B cell (primary cell): ENCODE data around the gene TPP2. TPM values are rescaled to one million over a fixed set of nuclear protein-coding genes. Genes with fewer than 3 reads are reported as not detected.

Experiments
- ATAC-seq: fragments of 200-7000 bp; cut with Tn5 transposase; one replicate; pipeline ENCODE4 v1.10.0; 2021; ENCODE audit warnings: low read depth, mild to moderate bottlenecking, moderate number of reproducible peaks, moderate library complexity
- CTCF ChIA-PET: fragments of 350-600 bp; sonication (Branson Sonifier 250); formaldehyde crosslinking; loops from one replicate; lab custom pipeline; 2021; ENCODE audit warnings: antibody characterized with exemption, inconsistent platforms; lab: Charles Lee
- POLR2A ChIA-PET: fragments of 350-600 bp; sonication (Branson Sonifier 250); formaldehyde crosslinking; loops from one replicate; lab custom pipeline; 2021; ENCODE audit warnings: antibody characterized with exemption; lab: Charles Lee
- DNase-seq: peaks from one replicate; pipeline ENCODE4 v3.0.0; 2013
- H2AFZ ChIP-seq: 2 replicates; pipeline ENCODE4 v1.6.1; 2012; ENCODE audit warnings: mild to moderate bottlenecking, low read depth, low read length; ENCODE audit not compliant: insufficient read depth, poor library complexity, severe bottlenecking
- H3K27ac ChIP-seq, 2 donors: 1 replicate in 1 of 2; 2 replicates in 1 of 2; pipeline ENCODE4 v1.5.1; 2012 to 2013; ENCODE audit warnings: low read length in 2 of 2, mild to moderate bottlenecking in 2 of 2, moderate library complexity in 1 of 2
- H3K27me3 ChIP-seq, 4 experiments: fragments of 200-600 bp in 1 of 4; sonication (generic) in 1 of 4; replicated peaks in 1 of 4; 1 replicate in 2 of 4; 2 replicates in 2 of 4; pipeline versions ENCODE4 v1.6.1 to v1.7.0; 2013 to 2016; ENCODE audit warnings: low read length in 3 of 4, mild to moderate bottlenecking in 2 of 4, mixed read lengths in 1 of 4, moderate library complexity in 1 of 4; ENCODE audit not compliant: insufficient read depth in 4 of 4, control insufficient read depth in 3 of 4; ENCODE audit errors: control extremely low read depth in 1 of 4
- H3K36me3 ChIP-seq, 2 experiments: replicated peaks in 1 of 2; 1 replicate in 1 of 2; 2 replicates in 1 of 2; pipeline versions ENCODE4 v1.6.1 to v1.7.1; 2013; ENCODE audit warnings: low read length in 1 of 2; ENCODE audit not compliant: insufficient read depth in 2 of 2, control insufficient read depth in 1 of 2; ENCODE audit errors: control extremely low read depth in 1 of 2, extremely low read depth in 1 of 2
- H3K4me1 ChIP-seq, 2 donors: fragments of 200-600 bp in 1 of 2; sonication (generic) in 1 of 2; 1 replicate in 1 of 2; 2 replicates in 1 of 2; pipeline versions ENCODE4 v1.5.1 to v1.6.1; 2013 to 2017; ENCODE audit warnings: low read length in 2 of 2; ENCODE audit not compliant: control insufficient read depth in 2 of 2, insufficient read depth in 2 of 2
- H3K4me2 ChIP-seq: replicated peaks from 2 replicates; pipeline ENCODE3; 2012; ENCODE audit warnings: mild to moderate bottlenecking, low read depth, low read length; ENCODE audit not compliant: poor library complexity, severe bottlenecking
- H3K4me3 ChIP-seq, 5 experiments: fragments of 200-600 bp in 1 of 5; sonication (generic) in 1 of 5; 1 replicate in 3 of 5; 2 replicates in 2 of 5; pipeline versions ENCODE4 v1.5.1 to v1.7.0; 2011 to 2016; ENCODE audit warnings: low read length in 4 of 5, mild to moderate bottlenecking in 4 of 5, low read depth in 2 of 5, control low read depth in 1 of 5, moderate library complexity in 1 of 5; ENCODE audit not compliant: insufficient read depth in 1 of 5; ENCODE audit errors: control extremely low read depth in 1 of 5, extremely low read depth in 1 of 5
- H3K79me2 ChIP-seq: fragments of 200-600 bp; sonication (generic); one replicate; pipeline ENCODE4 v1.6.0; 2016; ENCODE audit warnings: low read length; ENCODE audit not compliant: control insufficient read depth, insufficient read depth
- H3K9ac ChIP-seq: fragments of 200-600 bp; sonication (generic); 2 replicates; pipeline ENCODE4 v1.6.1; 2017; ENCODE audit warnings: mild to moderate bottlenecking, low read length, moderate library complexity
- H3K9me3 ChIP-seq, 3 donors: one replicate each; pipeline versions ENCODE4 v1.6.1 to v1.7.1; 2013; ENCODE audit warnings: low read length in 2 of 3; ENCODE audit not compliant: control insufficient read depth in 2 of 3, insufficient read depth in 1 of 3; ENCODE audit errors: control extremely low read depth in 1 of 3
- H4K20me1 ChIP-seq: 2 replicates; pipeline ENCODE4 v1.6.0; 2012; ENCODE audit warnings: mild to moderate bottlenecking, low read length; ENCODE audit not compliant: insufficient read depth, control insufficient read depth, poor library complexity, severe bottlenecking
- H3K27ac Mint-ChIP-seq: one replicate; pipeline ENCODE4 v1.8.0; 2021; ENCODE audit warnings: mixed read lengths
- H3K27me3 Mint-ChIP-seq: one replicate; pipeline ENCODE4 v1.8.0; 2021; ENCODE audit warnings: mixed read lengths
- H3K4me1 Mint-ChIP-seq: one replicate; pipeline ENCODE4 v1.8.0; 2021; ENCODE audit warnings: mixed read lengths
- H3K4me3 Mint-ChIP-seq: one replicate; pipeline ENCODE4 v1.8.0; 2021; ENCODE audit warnings: mixed read lengths
- H3K9me3 Mint-ChIP-seq: one replicate; pipeline ENCODE4 v1.8.0; 2022; ENCODE audit warnings: mixed read lengths; ENCODE audit not compliant: insufficient read depth
- EZH2 ChIP-seq: IDR thresholded peaks from 2 replicates; pipeline ENCODE4 v1.6.1; 2012; ENCODE audit warnings: borderline replicate concordance, low read depth, mild to moderate bottlenecking, moderate library complexity, low read length; ENCODE audit not compliant: insufficient read depth, poor library complexity, severe bottlenecking
- WGBS: methylation state at CpG from one replicate; pipeline ENCODE4 v1.1.5; 2013; ENCODE audit warnings: missing lambda C conversion rate; ENCODE audit not compliant: insufficient coverage; 5-methylcytosine and 5-hydroxymethylcytosine counted together
- intact Hi-C: fragments of 100-400 bp; cut with micrococcal nuclease; formaldehyde crosslinking; loops from one replicate; pipeline ENCODE4 v1.10.0; 2022
- polyA plus RNA-seq: library from polyadenylated mRNA; depleted of rRNA; stranded (reverse); fragments of >200 nt; gene quantifications from 2 replicates; pipeline ENCODE4 v1.2.3, GENCODE V29; 2012
- total RNA-seq, 2 donors: library from RNA; stranded (reverse); fragments of 120-200 nt in 1 of 2; gene quantifications; 1 replicate in 1 of 2; 2 replicates in 1 of 2; pipeline versions ENCODE4 v1.2.3 to v1.2.4, GENCODE V29; 2013 to 2022
- TF ChIP-seq, protein P1 (sequence below): fragments of 200-600 bp; IDR thresholded peaks from one replicate; pipeline ENCODE4 v1.8.0; 2022; ENCODE audit warnings: antibody characterized with exemption, mild to moderate bottlenecking

Gene TPP2
- total and polyA plus RNA-seq, 2 donors (not counting 1 experiment from before 2014, with no cell fraction given), result 22.1 to 51.1 TPM

GRCh38 chr13:102610296-102610895, 13.6 kb downstream of the TPP2 start:
- H3K36me3 ChIP-seq, result peaks cover 3 to 40% of the 10 kb centered on the region in 2 experiments

GRCh38 chr13:102617697-102618350, 21.0 kb downstream of the TPP2 start:
- no peak overlapping the region for H3K4me3 Mint-ChIP-seq
- intact Hi-C loops, result no loop called here
- H2AFZ ChIP-seq, result no peak overlapping the region
- no peaks in the 10 kb centered on the region for H3K9me3 Mint-ChIP-seq
- H3K4me2 ChIP-seq, result no peak overlapping the region
- CTCF ChIA-PET, result interaction anchor here (1.0 kb wide), 1 partner anchor 253 kb away, joined by 3 read pairs; no protein-coding TSS in a partner anchor
- TF ChIP-seq, protein P1, sequence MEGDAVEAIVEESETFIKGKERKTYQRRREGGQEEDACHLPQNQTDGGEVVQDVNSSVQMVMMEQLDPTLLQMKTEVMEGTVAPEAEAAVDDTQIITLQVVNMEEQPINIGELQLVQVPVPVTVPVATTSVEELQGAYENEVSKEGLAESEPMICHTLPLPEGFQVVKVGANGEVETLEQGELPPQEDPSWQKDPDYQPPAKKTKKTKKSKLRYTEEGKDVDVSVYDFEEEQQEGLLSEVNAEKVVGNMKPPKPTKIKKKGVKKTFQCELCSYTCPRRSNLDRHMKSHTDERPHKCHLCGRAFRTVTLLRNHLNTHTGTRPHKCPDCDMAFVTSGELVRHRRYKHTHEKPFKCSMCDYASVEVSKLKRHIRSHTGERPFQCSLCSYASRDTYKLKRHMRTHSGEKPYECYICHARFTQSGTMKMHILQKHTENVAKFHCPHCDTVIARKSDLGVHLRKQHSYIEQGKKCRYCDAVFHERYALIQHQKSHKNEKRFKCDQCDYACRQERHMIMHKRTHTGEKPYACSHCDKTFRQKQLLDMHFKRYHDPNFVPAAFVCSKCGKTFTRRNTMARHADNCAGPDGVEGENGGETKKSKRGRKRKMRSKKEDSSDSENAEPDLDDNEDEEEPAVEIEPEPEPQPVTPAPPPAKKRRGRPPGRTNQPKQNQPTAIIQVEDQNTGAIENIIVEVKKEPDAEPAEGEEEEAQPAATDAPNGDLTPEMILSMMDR, result no peak
- TF ChIP-seq EZH2, result no peak
- no peak overlapping the region for H3K4me3 ChIP-seq
- H3K27ac Mint-ChIP-seq, result no peak overlapping the region
- peaks cover 22 to 77% of the 10 kb centered on the region in 2 experiments for H3K36me3 ChIP-seq
- DNase-seq (no peak), ATAC-seq (no peak)
- no peaks in the 10 kb centered on the region for H3K27me3 ChIP-seq
- no peaks in the 10 kb centered on the region for H3K27me3 Mint-ChIP-seq
- POLR2A ChIA-PET, result no interaction called here
- H3K4me1 Mint-ChIP-seq, result peaks cover 4% of the 10 kb centered on the region
- H3K79me2 ChIP-seq, result peaks cover 12% of the 10 kb centered on the region
- H3K4me1 ChIP-seq, result no peaks in the 10 kb centered on the region
- H3K9me3 ChIP-seq, result no peaks in the 10 kb centered on the region
- no CpG with 5 or more reads among the region's 4 CpGs for WGBS
- no peak overlapping the region for H3K9ac ChIP-seq
- H4K20me1 ChIP-seq, result no peaks in the 10 kb centered on the region
- no peak overlapping the region for H3K27ac ChIP-seq

More at GRCh38 chr13:102610296-102610895, 13.6 kb downstream of the TPP2 start:
- no peaks in the 10 kb centered on the region for H3K9me3 Mint-ChIP-seq
- H3K27me3 Mint-ChIP-seq, result no peaks in the 10 kb centered on the region
- no peak overlapping the region for H2AFZ ChIP-seq
- POLR2A ChIA-PET, result no interaction called here
- H3K4me1 Mint-ChIP-seq, result peaks cover 21% of the 10 kb centered on the region
- H3K4me2 ChIP-seq, result no peak overlapping the region
- TF ChIP-seq, protein P1, result no peak
- no peak for TF ChIP-seq EZH2
- H3K9me3 ChIP-seq, result no peaks in the 10 kb centered on the region
- no peak overlapping the region for H3K27ac ChIP-seq
- intact Hi-C loops, result no loop called here
- H4K20me1 ChIP-seq, result peaks cover 34% of the 10 kb centered on the region
- peaks cover 68% of the 10 kb centered on the region for H3K79me2 ChIP-seq
- no peak overlapping the region for H3K4me3 Mint-ChIP-seq
- no peaks in the 10 kb centered on the region for H3K27me3 ChIP-seq
- 98% methylated on average over 5 of the region's 9 CpGs for WGBS
- ATAC-seq (no peak), DNase-seq (no peak)
- H3K4me3 ChIP-seq, result no peak overlapping the region
- no peak overlapping the region for H3K27ac Mint-ChIP-seq
- no peak overlapping the region for H3K9ac ChIP-seq
- no peaks in the 10 kb centered on the region for H3K4me1 ChIP-seq
- CTCF ChIA-PET, result no interaction called here
